Caco-2 (cell line): ENCODE measurements around the gene FKBP1A. TPM values are rescaled to one million over a fixed set of nuclear protein-coding genes. Genes with fewer than 3 reads are reported as not detected.
A peak's percentile ranks its signal among the peaks of the same experiment; 100 is the strongest.

Source experiments
- BruUV-seq: library from RNA; stranded (reverse); fragments of 400-500 nt; replicated peaks from 2 replicates; lab custom pipeline; 2021; lab: Mats Ljungman, UMichigan
- CTCF ChIA-PET: fragments of 300-600 bp; sonication (Branson Sonifier 250); formaldehyde crosslinking; loops from one replicate; lab custom pipeline; 2022; ENCODE audit warnings: antibody characterized with exemption; lab: Charles Lee
- POLR2A ChIA-PET: fragments of 300-600 bp; sonication (Branson Sonifier 250); formaldehyde crosslinking; loops from one replicate; lab custom pipeline; 2022; ENCODE audit warnings: antibody characterized with exemption; lab: Charles Lee
- DNase-seq, 2 experiments: peaks; one replicate each; pipeline versions ENCODE4 v3.0.0 to v3.0.0-alpha.2; 2020 to 2022
- H3K27me3 ChIP-seq: replicated peaks from 2 replicates; pipeline ENCODE4 v1.6.0; 2011; ENCODE audit warnings: low read length; ENCODE audit not compliant: control insufficient read depth, insufficient read depth
- H3K36me3 ChIP-seq: 2 replicates; pipeline ENCODE4 v1.5.1; 2011; ENCODE audit warnings: low read length; ENCODE audit not compliant: control insufficient read depth, insufficient read depth
- H3K4me1 ChIP-seq: fragments of 250-450 bp; sonication (Bioruptor Pico); 2 replicates; pipeline ENCODE4 v1.5.1; 2020; ENCODE audit warnings: mild to moderate bottlenecking
- H3K4me3 ChIP-seq: 2 replicates; pipeline ENCODE4 v1.5.1; 2011; ENCODE audit warnings: low read depth, mild to moderate bottlenecking, control low read depth, low read length
- H3K9me3 ChIP-seq: fragments of 250-450 bp; sonication (Bioruptor Pico); 2 replicates; pipeline ENCODE4 v1.5.1; 2020; ENCODE audit warnings: mild to moderate bottlenecking, moderate library complexity
- H3K27ac Mint-ChIP-seq: one replicate; pipeline ENCODE4 v1.8.0; 2022; ENCODE audit warnings: mixed read lengths; ENCODE audit not compliant: unreplicated experiment
- H3K27me3 Mint-ChIP-seq: one replicate; pipeline ENCODE4 v1.8.0; 2022; ENCODE audit warnings: mixed read lengths; ENCODE audit not compliant: insufficient read depth, unreplicated experiment
- H3K36me3 Mint-ChIP-seq: one replicate; pipeline ENCODE4 v1.8.0; 2022; ENCODE audit warnings: mild to moderate bottlenecking, mixed read lengths; ENCODE audit not compliant: insufficient read depth, unreplicated experiment
- H3K4me1 Mint-ChIP-seq: one replicate; pipeline ENCODE4 v1.8.0; 2022; ENCODE audit warnings: low read depth, mixed read lengths; ENCODE audit not compliant: unreplicated experiment
- H3K4me3 Mint-ChIP-seq: one replicate; pipeline ENCODE4 v1.8.0; 2022; ENCODE audit warnings: mild to moderate bottlenecking, moderate library complexity, mixed read lengths; ENCODE audit not compliant: unreplicated experiment
- H3K9me3 Mint-ChIP-seq: one replicate; pipeline ENCODE4 v1.8.0; 2022; ENCODE audit warnings: mixed read lengths; ENCODE audit not compliant: unreplicated experiment
- intact Hi-C: fragments of 100-400 bp; cut with micrococcal nuclease; formaldehyde crosslinking; loops from one replicate; pipeline ENCODE4 v1.10.0; 2022; ENCODE audit not compliant: unreplicated experiment
- total RNA-seq: library from RNA; stranded (reverse); gene quantifications from 2 replicates; pipeline ENCODE4 v1.2.3, GENCODE V29; 2022
- TF ChIP-seq, protein P1 (sequence below), 2 experiments: fragments of 200-600 bp in 1 of 2; IDR thresholded peaks; 1 replicate in 1 of 2; 2 replicates in 1 of 2; pipeline versions ENCODE4 v1.5.1 to v1.8.0; 2011 to 2022; ENCODE audit warnings: antibody characterized with exemption in 1 of 2, control low read depth in 1 of 2, inconsistent platforms in 1 of 2, low read depth in 1 of 2, low read length in 1 of 2, mild to moderate bottlenecking in 1 of 2, moderate library complexity in 1 of 2; ENCODE audit not compliant: insufficient read depth in 1 of 2, severe bottlenecking in 1 of 2, unreplicated experiment in 1 of 2

Gene FKBP1A
- total RNA-seq, 1 experiment from 2014 or later, result 220 TPM

GRCh38 chr20:1423625-1424106 lies 30.8 kb upstream of the FKBP1A start:
- Histone ChIP-seq H3K4me3 (no peak overlapping the region), H3K4me1 (no peaks in the 10 kb centered on the region), H3K36me3 (no peaks in the 10 kb centered on the region), H3K27me3 (no peaks in the 10 kb centered on the region), H3K9me3 (peaks cover 3% of the 10 kb centered on the region; the same call in 1 of the 2 replicates)
- DNase-seq, result peak; percentile 72 to 77
- Mint-ChIP-seq H3K9me3 (no peaks in the 10 kb centered on the region), H3K27ac (no peak overlapping the region), H3K36me3 (no peaks in the 10 kb centered on the region), H3K4me1 (no peaks in the 10 kb centered on the region), H3K27me3 (no peaks in the 10 kb centered on the region), H3K4me3 (no peak overlapping the region)
- TF ChIP-seq, protein P1, sequence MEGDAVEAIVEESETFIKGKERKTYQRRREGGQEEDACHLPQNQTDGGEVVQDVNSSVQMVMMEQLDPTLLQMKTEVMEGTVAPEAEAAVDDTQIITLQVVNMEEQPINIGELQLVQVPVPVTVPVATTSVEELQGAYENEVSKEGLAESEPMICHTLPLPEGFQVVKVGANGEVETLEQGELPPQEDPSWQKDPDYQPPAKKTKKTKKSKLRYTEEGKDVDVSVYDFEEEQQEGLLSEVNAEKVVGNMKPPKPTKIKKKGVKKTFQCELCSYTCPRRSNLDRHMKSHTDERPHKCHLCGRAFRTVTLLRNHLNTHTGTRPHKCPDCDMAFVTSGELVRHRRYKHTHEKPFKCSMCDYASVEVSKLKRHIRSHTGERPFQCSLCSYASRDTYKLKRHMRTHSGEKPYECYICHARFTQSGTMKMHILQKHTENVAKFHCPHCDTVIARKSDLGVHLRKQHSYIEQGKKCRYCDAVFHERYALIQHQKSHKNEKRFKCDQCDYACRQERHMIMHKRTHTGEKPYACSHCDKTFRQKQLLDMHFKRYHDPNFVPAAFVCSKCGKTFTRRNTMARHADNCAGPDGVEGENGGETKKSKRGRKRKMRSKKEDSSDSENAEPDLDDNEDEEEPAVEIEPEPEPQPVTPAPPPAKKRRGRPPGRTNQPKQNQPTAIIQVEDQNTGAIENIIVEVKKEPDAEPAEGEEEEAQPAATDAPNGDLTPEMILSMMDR (IDR thresholded peaks at IDR 0.05; ENCODE audit: insufficient read depth in 1 of 2, low read depth in 1 of 2, low read length in 1 of 2, severe bottlenecking in 1 of 2, unreplicated experiment in 1 of 2), result no peak
- no TSS peak for BruUV-seq
- ChIA-PET POLR2A (no interaction called here), CTCF (interaction anchor here (0.9 to 1.0 kb wide), 2 partner anchors 23 to 80 kb away, joined by 4 read pairs; no protein-coding TSS in a partner anchor)
- intact Hi-C loops, result no loop called here

- TF ChIP-seq, protein P1 (IDR thresholded peaks at IDR 0.05; ENCODE audit: insufficient read depth in 1 of 2, low read depth in 1 of 2, low read length in 1 of 2, severe bottlenecking in 1 of 2, unreplicated experiment in 1 of 2), result no peak
- Histone ChIP-seq H3K27me3 (no peaks in the 10 kb centered on the region), H3K9me3 (peaks cover 3% of the 10 kb centered on the region; the same call in 1 of the 2 replicates), H3K4me3 (no peak overlapping the region), H3K4me1 (no peaks in the 10 kb centered on the region), H3K36me3 (no peaks in the 10 kb centered on the region)
- Mint-ChIP-seq H3K27me3 (no peaks in the 10 kb centered on the region), H3K36me3 (no peaks in the 10 kb centered on the region), H3K27ac (no peak overlapping the region), H3K4me3 (no peak overlapping the region), H3K4me1 (no peaks in the 10 kb centered on the region), H3K9me3 (no peaks in the 10 kb centered on the region)
- intact Hi-C loops, result no loop called here
- BruUV-seq, result no TSS peak
- CTCF ChIA-PET, result interaction anchor here (1.0 kb wide), 1 partner anchor 80 kb away, joined by 4 read pairs; no protein-coding TSS in a partner anchor
- DNase-seq, result no peak
- POLR2A ChIA-PET, result no interaction called here
Observed at GRCh38 chr20:1423206-1423605, 30.4 kb upstream of the FKBP1A start.

- H3K27me3 Mint-ChIP-seq, result no peaks in the 10 kb centered on the region
- no peaks in the 10 kb centered on the region for H3K4me1 ChIP-seq
- POLR2A ChIA-PET, result no interaction called here
- no peak overlapping the region for H3K27ac Mint-ChIP-seq
- no peaks in the 10 kb centered on the region for H3K27me3 ChIP-seq
- no peak overlapping the region for H3K4me3 Mint-ChIP-seq
- no peaks in the 10 kb centered on the region for H3K36me3 Mint-ChIP-seq
- no peaks in the 10 kb centered on the region for H3K36me3 ChIP-seq
- DNase-seq, result no peak
- H3K9me3 ChIP-seq, result peaks cover 3% of the 10 kb centered on the region; the same call in 1 of the 2 replicates
- CTCF ChIA-PET, result no interaction called here
- no peaks in the 10 kb centered on the region for H3K9me3 Mint-ChIP-seq
- no peak overlapping the region for H3K4me3 ChIP-seq
- TF ChIP-seq, protein P1 (IDR thresholded peaks at IDR 0.05; ENCODE audit: insufficient read depth in 1 of 2, low read depth in 1 of 2, low read length in 1 of 2, severe bottlenecking in 1 of 2, unreplicated experiment in 1 of 2), result no peak
- H3K4me1 Mint-ChIP-seq, result no peaks in the 10 kb centered on the region
- BruUV-seq, result no TSS peak
- intact Hi-C loops, result no loop called here
Observed at GRCh38 chr20:1422753-1423152, 29.9 kb upstream of the FKBP1A start.
